Upper lobe of left lung (tissue), 6 donors: Measurements from ENCODE around the gene ROR2. TPM values are rescaled to one million over a fixed set of nuclear protein-coding genes. Genes with fewer than 3 reads are reported as not detected.

Experiments
- ATAC-seq, 2 donors: fragments of 200-7000 bp; cut with Tn5 transposase; one replicate each; pipeline ENCODE4 v1.9.1; 2022; ENCODE audit warnings: mild to moderate bottlenecking in 2 of 2, moderate library complexity in 2 of 2; ENCODE audit not compliant: low FRiP score in 2 of 2
- DNase-seq, 2 donors: peaks; one replicate each; pipeline ENCODE4 v3.0.0-alpha.2; 2019 to 2020
- H3K27ac ChIP-seq, 4 donors: fragments of 200-600 bp; sonication (generic); one replicate each; pipeline ENCODE4 v1.5.1; 2016 to 2019
- H3K27me3 ChIP-seq, 4 donors: fragments of 200-600 bp; sonication (generic); one replicate each; pipeline ENCODE4 v1.5.1; 2017 to 2019
- H3K36me3 ChIP-seq, 4 donors: fragments of 200-600 bp; sonication (generic); one replicate each; pipeline ENCODE4 v1.5.1; 2016 to 2019
- H3K4me1 ChIP-seq, 4 donors: fragments of 200-600 bp; sonication (generic); one replicate each; pipeline ENCODE4 v1.5.1; 2018 to 2019
- H3K4me3 ChIP-seq, 4 donors: fragments of 200-600 bp; sonication (generic); one replicate each; pipeline ENCODE4 v1.5.1; 2017 to 2019; ENCODE audit warnings: mild to moderate bottlenecking in 2 of 4, moderate library complexity in 1 of 4
- H3K9me3 ChIP-seq, 4 donors: fragments of 200-600 bp; sonication (generic); one replicate each; pipeline ENCODE4 v1.5.1; 2018 to 2019
- CTCF ChIP-seq, 6 experiments: fragments of 450-650 bp in 4 of 6; fragments of 200-600 bp in 2 of 6; sonication (generic) in 2 of 6; IDR thresholded peaks; one replicate each; pipeline ENCODE4 v1.5.1; 2016 to 2019; ENCODE audit warnings: antibody characterized with exemption in 6 of 6
- EP300 ChIP-seq, 4 donors: sonication (generic); formaldehyde crosslinking; IDR thresholded peaks; one replicate each; pipeline ENCODE4 v1.5.1; 2017; ENCODE audit warnings: antibody characterized with exemption in 4 of 4, control low read depth in 2 of 4
- POLR2A ChIP-seq, 4 donors: fragments of 450-650 bp; IDR thresholded peaks; one replicate each; pipeline ENCODE4 v1.5.1; 2016 to 2017; ENCODE audit warnings: antibody characterized with exemption in 4 of 4, mild to moderate bottlenecking in 2 of 4
- POLR2AphosphoS5 ChIP-seq, 2 donors: sonication (generic); formaldehyde crosslinking; IDR thresholded peaks; one replicate each; pipeline ENCODE4 v1.5.1; 2017; ENCODE audit warnings: antibody characterized with exemption in 2 of 2
- WGBS, 2 donors: methylation state at CpG; one replicate each; pipeline ENCODE4 v1.1.5; 2017 to 2018; 5-methylcytosine and 5-hydroxymethylcytosine counted together
- total RNA-seq, 6 donors: library from RNA; depleted of rRNA in 4 of 6; stranded (reverse); fragments of >200 nt in 4 of 6; gene quantifications; one replicate each; pipeline versions ENCODE4 v1.1.0 to v1.2.1, GENCODE V29; 2016 to 2021
- donor health status: DM: no; HTN: no; CAD: no; lungs with moderate emphysema.
- donor health status: DM: no; HTN: yes; CAD: no; lungs with severe emphysema.

The ROR2 gene
- total RNA-seq, 6 donors from 2014 or later, result 2.7 to 8.1 (median 3.4) TPM

DNA sequence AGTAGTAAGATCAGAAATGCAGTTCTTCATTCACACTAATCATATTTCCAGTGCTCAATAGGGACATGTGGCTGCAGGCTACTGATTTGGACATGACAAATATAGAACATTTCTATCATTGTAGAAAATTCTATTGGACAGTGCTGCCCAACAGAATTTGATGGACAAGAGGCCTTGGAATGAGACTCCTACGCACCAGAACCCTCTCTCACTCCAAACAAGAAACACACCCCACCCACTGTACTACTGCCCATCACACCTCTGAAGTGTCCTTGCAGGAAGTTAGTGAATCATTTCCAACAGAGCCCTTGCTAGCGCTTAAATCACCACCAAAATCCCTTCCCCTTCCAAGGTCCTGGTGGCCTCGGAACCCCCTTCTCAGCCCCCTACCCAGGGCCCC, 66.5 kb downstream of the ROR2 start:
- 94% methylated on average over 3 of the region's 3 CpGs for WGBS, 2 donors
- H3K36me3 ChIP-seq, result no peaks in the 10 kb centered on the region
- TF ChIP-seq POLR2AphosphoS5 (IDR thresholded peaks at IDR 0.05) (no peak), EP300 (IDR thresholded peaks at IDR 0.05) (no peak), POLR2A (IDR thresholded peaks at IDR 0.05) (no peak), CTCF (IDR thresholded peaks at IDR 0.05) (no peak)
- DNase-seq, result no peak
- H3K4me1 ChIP-seq, result peaks cover 0 to 4% (median under 1%) of the 10 kb centered on the region in 4 donors
- H3K27me3 ChIP-seq, result no peaks in the 10 kb centered on the region
- ATAC-seq, result no peak
- no peaks in the 10 kb centered on the region for H3K9me3 ChIP-seq
- no peak overlapping the region for H3K4me3 ChIP-seq
- H3K27ac ChIP-seq, result peak overlapping the region in 1 of 4 donors; percentile 34

GRCh38 chr9:91882627-91883026, 67.4 kb downstream of the ROR2 start:
- Histone ChIP-seq H3K27me3 (no peaks in the 10 kb centered on the region), H3K9me3 (no peaks in the 10 kb centered on the region), H3K4me1 (peaks cover 0 to 4% (median 0%) of the 10 kb centered on the region in 4 donors), H3K4me3 (no peak overlapping the region), H3K27ac (no peak overlapping the region), H3K36me3 (no peaks in the 10 kb centered on the region)
- no peak for ATAC-seq
- TF ChIP-seq POLR2A (IDR thresholded peaks at IDR 0.05) (no peak), CTCF (IDR thresholded peaks at IDR 0.05) (no peak), POLR2AphosphoS5 (IDR thresholded peaks at IDR 0.05) (no peak), EP300 (IDR thresholded peaks at IDR 0.05) (no peak)
- 72 to 79% methylated on average over 4 of the region's 4 CpGs for WGBS, 2 donors
- no peak for DNase-seq

DNA sequence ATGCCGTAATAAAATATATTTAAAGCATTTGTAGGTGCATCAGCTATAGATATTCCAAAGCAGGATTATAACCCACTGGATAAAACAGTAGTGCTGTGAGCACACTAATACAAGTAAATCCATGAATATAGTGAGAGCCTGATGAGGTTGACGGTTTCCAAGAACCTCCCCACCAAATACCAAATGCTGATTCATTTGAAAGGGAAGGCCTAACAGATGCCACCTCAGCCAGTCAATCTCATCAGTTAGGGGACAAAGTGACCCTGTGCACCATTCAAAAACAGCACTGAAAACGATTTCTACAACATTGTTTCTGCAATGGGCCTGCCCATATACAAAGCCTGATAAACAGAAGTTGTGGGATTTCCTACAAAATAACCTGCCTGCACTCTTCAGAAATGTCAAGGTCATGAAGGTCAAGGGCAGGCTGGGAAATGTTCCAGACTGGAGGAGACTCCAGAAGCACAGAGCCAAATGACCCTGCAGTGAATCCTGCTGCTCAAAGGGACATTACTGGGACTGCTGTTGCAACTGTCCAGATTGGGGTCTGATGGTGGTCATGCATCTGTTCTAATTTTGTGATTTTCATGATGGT, 69.6 kb downstream of the ROR2 start:
- Histone ChIP-seq H3K27ac (no peak overlapping the region), H3K36me3 (no peaks in the 10 kb centered on the region)
- WGBS, 2 donors, result 67 to 83% methylated on average over 3 of the region's 3 CpGs

DNA sequence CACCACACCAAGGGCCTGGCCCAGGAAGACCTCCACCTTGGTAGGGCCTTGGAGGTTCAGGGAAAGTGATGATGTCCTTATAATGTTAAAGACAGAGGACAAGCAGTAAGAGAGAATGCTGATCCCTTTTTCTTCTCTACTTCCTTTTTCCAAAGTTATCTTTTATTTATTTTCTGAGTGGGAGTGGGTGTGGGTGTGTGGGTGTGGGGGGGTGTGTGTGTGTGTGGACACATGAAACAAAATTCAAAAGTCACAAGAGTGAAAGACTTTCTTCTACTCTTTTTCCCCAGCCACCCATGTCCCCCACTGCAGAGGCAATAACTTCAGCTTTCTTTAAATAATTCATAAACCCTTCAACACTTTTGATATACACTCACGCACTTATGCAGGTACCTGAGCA, 70.8 kb downstream of the ROR2 start:
- DNase-seq (no peak), ATAC-seq (no peak)
- H3K36me3 ChIP-seq, result no peaks in the 10 kb centered on the region
- no peaks in the 10 kb centered on the region for H3K4me1 ChIP-seq
- TF ChIP-seq POLR2AphosphoS5 (IDR thresholded peaks at IDR 0.05) (no peak), EP300 (IDR thresholded peaks at IDR 0.05) (no peak), CTCF (IDR thresholded peaks at IDR 0.05) (no peak), POLR2A (IDR thresholded peaks at IDR 0.05) (no peak)
- H3K27ac ChIP-seq, result no peak overlapping the region
- H3K27me3 ChIP-seq, result no peaks in the 10 kb centered on the region
- no peaks in the 10 kb centered on the region for H3K9me3 ChIP-seq
- WGBS, 2 donors, result 92 to 96% methylated on average over 1 of the region's 1 CpG
- H3K4me3 ChIP-seq, result no peak overlapping the region

More for the DNA sequence above, 69.6 kb downstream of the ROR2 start:
- Histone ChIP-seq H3K27me3 (no peaks in the 10 kb centered on the region), H3K4me3 (no peak overlapping the region), H3K9me3 (no peaks in the 10 kb centered on the region), H3K4me1 (no peaks in the 10 kb centered on the region)
- no peak for ATAC-seq
- TF ChIP-seq EP300 (IDR thresholded peaks at IDR 0.05) (no peak), POLR2AphosphoS5 (IDR thresholded peaks at IDR 0.05) (no peak), POLR2A (IDR thresholded peaks at IDR 0.05) (no peak)
- no peak for DNase-seq

DNA sequence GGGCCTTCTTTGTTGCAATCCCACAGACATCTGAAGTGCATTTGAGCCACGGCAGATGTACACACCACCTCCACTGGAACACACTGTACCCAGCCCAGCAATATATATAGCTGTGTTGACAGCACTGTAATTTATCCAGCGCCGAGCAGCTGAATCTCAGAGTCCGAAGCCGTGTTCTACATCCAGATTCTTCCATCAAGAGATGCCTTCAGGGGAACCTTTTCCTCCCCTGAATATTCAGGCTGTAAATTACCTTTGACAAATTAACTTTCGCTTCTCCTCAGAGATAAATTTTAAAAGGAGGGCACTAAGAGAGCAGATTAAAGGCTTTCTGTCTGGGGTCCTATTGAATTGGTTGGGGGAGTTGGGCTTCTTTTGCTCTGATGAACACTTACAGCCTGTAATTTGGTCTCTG, 76.4 kb downstream of the ROR2 start:
- Histone ChIP-seq H3K4me3 (no peak overlapping the region), H3K27ac (no peak overlapping the region), H3K36me3 (no peaks in the 10 kb centered on the region), H3K27me3 (no peaks in the 10 kb centered on the region), H3K9me3 (no peaks in the 10 kb centered on the region), H3K4me1 (no peaks in the 10 kb centered on the region)
- ATAC-seq (no peak), DNase-seq (no peak)
- TF ChIP-seq CTCF (IDR thresholded peaks at IDR 0.05), result no peak
- TF ChIP-seq POLR2A (IDR thresholded peaks at IDR 0.05), result no peak
- peak; percentile 13 to 31 for TF ChIP-seq POLR2AphosphoS5 (IDR thresholded peaks at IDR 0.05)
- TF ChIP-seq EP300 (IDR thresholded peaks at IDR 0.05), result peak in 1 of 4 donors; percentile 70
- WGBS, 2 donors, result 81 to 87% methylated on average over 6 of the region's 6 CpGs
